Mesothelial cell of epicardium (in vitro differentiated cells): ENCODE results near the gene HDAC4. TPM values are rescaled to one million over a fixed set of nuclear protein-coding genes. Genes with fewer than 3 reads are reported as not detected.

Source experiments
- DNase-seq, 2 experiments: peaks; one replicate each; pipeline ENCODE4 v3.0.0; 2021; ENCODE audit warnings: low spot score in 2 of 2; ENCODE audit not compliant: unreplicated experiment in 2 of 2
- H3K27ac Mint-ChIP-seq: 2 replicates; pipeline ENCODE4 v1.8.0; 2021; ENCODE audit warnings: mixed read lengths
- H3K27me3 Mint-ChIP-seq: 2 replicates; pipeline ENCODE4 v1.8.0; 2021; ENCODE audit warnings: low read depth, mixed read lengths
- H3K36me3 Mint-ChIP-seq: 2 replicates; pipeline ENCODE4 v1.8.0; 2021; ENCODE audit warnings: mixed read lengths
- H3K4me1 Mint-ChIP-seq: 2 replicates; pipeline ENCODE4 v1.8.0; 2021; ENCODE audit warnings: mixed read lengths
- H3K4me3 Mint-ChIP-seq: 2 replicates; pipeline ENCODE4 v1.8.0; 2021; ENCODE audit warnings: mild to moderate bottlenecking, moderate library complexity, mixed read lengths
- H3K9me3 Mint-ChIP-seq: 2 replicates; pipeline ENCODE4 v1.8.0; 2021; ENCODE audit warnings: mixed read lengths
- total RNA-seq: library from RNA; stranded (reverse); gene quantifications from 3 replicates; pipeline ENCODE4 v1.2.1, GENCODE V29; 2021
- TF ChIP-seq, protein P1 (sequence below): fragments of 200-600 bp; sonication (generic); IDR thresholded peaks from one replicate; pipeline ENCODE4 v1.5.0; 2021; ENCODE audit warnings: antibody characterized with exemption; ENCODE audit not compliant: unreplicated experiment

HDAC4 gene
- total RNA-seq, 1 donor from 2014 or later: 59.2 TPM

DNA sequence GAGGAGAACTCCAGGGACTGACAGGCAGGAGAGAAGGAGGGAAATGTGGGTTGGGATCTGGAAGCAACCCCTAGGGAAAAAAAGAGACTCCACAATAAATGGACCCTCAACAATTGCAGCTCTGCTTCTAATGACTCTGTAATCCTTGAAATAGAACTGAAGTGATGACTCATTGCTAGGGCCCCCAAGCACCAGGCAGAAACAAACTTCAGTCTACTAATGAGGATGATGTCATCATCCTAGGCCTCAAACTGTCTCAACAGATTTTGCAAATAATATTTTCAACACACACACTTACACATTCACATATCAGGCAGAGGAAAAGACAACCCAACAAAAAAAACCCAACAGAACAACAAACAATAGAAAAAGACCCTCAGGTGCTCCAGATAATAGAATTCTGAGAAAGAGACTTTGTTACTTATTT is 143.3 kb downstream of the HDAC4 start:
- TF ChIP-seq, protein P1, sequence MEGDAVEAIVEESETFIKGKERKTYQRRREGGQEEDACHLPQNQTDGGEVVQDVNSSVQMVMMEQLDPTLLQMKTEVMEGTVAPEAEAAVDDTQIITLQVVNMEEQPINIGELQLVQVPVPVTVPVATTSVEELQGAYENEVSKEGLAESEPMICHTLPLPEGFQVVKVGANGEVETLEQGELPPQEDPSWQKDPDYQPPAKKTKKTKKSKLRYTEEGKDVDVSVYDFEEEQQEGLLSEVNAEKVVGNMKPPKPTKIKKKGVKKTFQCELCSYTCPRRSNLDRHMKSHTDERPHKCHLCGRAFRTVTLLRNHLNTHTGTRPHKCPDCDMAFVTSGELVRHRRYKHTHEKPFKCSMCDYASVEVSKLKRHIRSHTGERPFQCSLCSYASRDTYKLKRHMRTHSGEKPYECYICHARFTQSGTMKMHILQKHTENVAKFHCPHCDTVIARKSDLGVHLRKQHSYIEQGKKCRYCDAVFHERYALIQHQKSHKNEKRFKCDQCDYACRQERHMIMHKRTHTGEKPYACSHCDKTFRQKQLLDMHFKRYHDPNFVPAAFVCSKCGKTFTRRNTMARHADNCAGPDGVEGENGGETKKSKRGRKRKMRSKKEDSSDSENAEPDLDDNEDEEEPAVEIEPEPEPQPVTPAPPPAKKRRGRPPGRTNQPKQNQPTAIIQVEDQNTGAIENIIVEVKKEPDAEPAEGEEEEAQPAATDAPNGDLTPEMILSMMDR: no peak
- H3K9me3 Mint-ChIP-seq: peaks cover 21% of the 10 kb centered on the region
- no peak for DNase-seq
- H3K4me1 Mint-ChIP-seq: peaks cover 10% of the 10 kb centered on the region
- peaks cover 18% of the 10 kb centered on the region for H3K36me3 Mint-ChIP-seq
- no peak overlapping the region for H3K4me3 Mint-ChIP-seq
- no peaks in the 10 kb centered on the region for H3K27me3 Mint-ChIP-seq
- H3K27ac Mint-ChIP-seq: no peak overlapping the region

GRCh38 chr2:239256350-239256743 is 144.5 kb downstream of the HDAC4 start:
- peaks cover 18% of the 10 kb centered on the region for H3K36me3 Mint-ChIP-seq
- no peak overlapping the region for H3K4me3 Mint-ChIP-seq
- no peak overlapping the region for H3K27ac Mint-ChIP-seq
- DNase-seq: no peak
- H3K4me1 Mint-ChIP-seq: peaks cover 8% of the 10 kb centered on the region
- peaks cover 21% of the 10 kb centered on the region for H3K9me3 Mint-ChIP-seq
- TF ChIP-seq, protein P1: no peak
- no peaks in the 10 kb centered on the region for H3K27me3 Mint-ChIP-seq

DNA sequence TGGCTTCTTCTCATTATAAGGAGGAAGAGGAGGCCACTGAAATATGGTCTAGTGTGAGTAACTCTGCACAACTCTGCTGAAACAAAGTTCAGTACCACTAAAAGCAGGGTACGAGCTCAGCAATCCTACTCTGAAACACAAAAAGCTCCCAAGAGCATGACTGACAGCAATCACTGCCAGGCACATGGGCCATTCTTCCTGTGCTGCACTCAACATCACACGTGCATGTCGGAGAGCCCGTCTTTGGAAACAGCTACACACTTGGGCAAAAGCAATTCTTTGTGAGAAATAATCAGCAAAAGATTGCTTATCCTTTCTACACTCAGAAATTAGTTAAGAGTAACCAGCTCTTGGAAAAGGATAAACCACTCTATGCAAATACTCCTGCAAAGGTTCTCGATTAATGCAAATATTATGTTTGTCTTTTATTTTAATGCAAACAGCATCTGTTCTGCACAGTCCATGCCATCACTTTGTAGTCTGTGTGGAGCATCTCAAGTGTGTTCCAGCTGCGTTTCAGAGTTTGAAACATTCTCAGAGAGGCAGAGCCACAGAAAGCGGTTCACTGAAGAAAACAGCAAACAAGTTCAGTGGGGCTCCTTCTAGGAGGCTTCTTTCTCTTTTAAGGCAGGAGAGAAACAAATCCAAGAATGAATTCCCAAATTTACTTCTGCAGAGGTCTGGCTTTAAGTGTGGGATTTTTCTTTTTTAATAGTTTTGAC is 145.0 kb downstream of the HDAC4 start:
- Mint-ChIP-seq H3K36me3 (peaks cover 18% of the 10 kb centered on the region), H3K27me3 (no peaks in the 10 kb centered on the region), H3K4me3 (no peak overlapping the region), H3K27ac (no peak overlapping the region), H3K9me3 (peaks cover 21% of the 10 kb centered on the region), H3K4me1 (peaks cover 8% of the 10 kb centered on the region)
- TF ChIP-seq, protein P1: no peak
- DNase-seq: no peak

DNA sequence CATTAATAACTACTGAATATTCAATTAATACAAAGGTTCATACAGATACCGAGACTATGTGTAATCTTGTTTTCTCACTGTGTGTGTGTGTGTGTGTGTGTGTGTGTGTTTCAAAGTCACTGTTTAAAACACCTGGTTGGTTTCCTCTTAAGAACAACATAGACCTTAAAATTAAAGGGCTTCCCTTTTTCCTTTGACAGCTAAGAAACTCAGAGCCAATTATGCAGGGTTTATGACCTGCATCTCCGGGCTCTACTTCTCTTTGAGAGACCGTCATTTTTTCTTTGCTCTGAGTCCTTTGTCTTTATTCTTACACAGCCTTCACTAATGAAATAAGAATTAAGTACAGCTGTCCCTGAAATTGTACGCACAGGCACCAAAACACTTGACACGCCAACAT is 145.6 kb downstream of the HDAC4 start:
- Mint-ChIP-seq H3K36me3 (peaks cover 18% of the 10 kb centered on the region), H3K4me3 (no peak overlapping the region), H3K27ac (no peak overlapping the region), H3K9me3 (peaks cover 21% of the 10 kb centered on the region), H3K27me3 (no peaks in the 10 kb centered on the region), H3K4me1 (peaks cover 7% of the 10 kb centered on the region)
- TF ChIP-seq, protein P1: no peak
- no peak for DNase-seq

- Mint-ChIP-seq H3K4me3 (no peak overlapping the region), H3K9me3 (peaks cover 19% of the 10 kb centered on the region), H3K4me1 (peaks cover 9% of the 10 kb centered on the region), H3K36me3 (peaks cover 18% of the 10 kb centered on the region), H3K27ac (no peak overlapping the region), H3K27me3 (no peaks in the 10 kb centered on the region)
- TF ChIP-seq, protein P1: no peak
- DNase-seq: no peak
These were observed 147.0 kb downstream of the HDAC4 start for GRCh38 chr2:239253701-239254436.
